Stimulated activated CD4-positive, alpha-beta T cell treated with anti-CD3 and anti-CD28 coated beads, Interleukin-15, amount 100 ng/mL, for 1 hour (primary cell): ENCODE measurements around the gene SLC39A13.
A peak's percentile ranks its signal among the peaks of the same experiment; 100 is the strongest.

Source experiments
- DNase-seq, 2 donors: peaks; one replicate each; pipeline ENCODE4 v3.0.0-alpha.2; 2020; ENCODE audit warnings: low read depth in 1 of 2, low spot score in 1 of 2

SLC39A13 gene

DNA sequence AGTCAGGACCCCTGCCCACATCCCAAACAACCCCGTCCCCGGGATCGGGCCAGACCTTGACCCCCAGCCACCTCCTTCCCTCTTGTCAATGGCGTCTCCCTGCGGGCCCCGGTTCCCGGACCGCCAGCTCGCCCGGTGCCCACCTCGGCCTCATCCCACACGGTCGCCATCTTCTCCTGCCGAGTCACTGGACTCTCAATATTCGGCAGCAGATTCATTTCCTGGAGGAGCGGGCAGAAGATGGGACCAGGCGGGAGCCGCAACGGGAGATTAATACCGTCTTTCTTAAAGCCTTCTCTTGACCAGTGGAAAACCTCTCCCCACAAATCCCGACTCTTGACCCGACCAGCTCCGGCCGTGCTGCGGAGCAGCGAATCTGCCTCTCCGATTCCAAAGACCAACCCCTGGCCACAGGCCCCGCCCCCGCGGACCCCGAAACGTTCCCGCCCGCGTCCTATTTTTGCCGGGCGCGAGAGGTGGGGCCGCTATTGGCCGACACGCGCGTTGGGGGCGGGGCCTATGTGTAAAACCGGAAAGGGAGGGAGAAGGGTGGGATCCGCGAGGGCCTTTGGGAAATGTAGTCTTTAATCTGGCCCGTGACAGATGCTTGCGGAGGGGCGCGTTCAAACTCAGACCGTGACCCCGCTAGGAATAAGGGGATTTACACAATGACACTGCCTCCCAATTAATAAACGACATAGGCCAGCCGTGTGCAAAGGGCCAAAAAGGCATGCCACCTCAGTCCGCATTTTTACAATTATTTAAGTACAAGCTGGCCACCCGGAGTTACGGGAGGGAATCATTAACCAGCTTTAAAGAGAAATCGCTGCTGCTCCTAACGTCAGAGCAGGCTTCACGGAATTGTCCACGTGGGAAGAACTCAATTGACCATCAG is 17.9 kb downstream of the SLC39A13 start, which contains the start of gene PSMC3:
Gene PSMC3, minus strand, starts transcription at position 378 of the 895 bp plus-strand sequence. Its CDS starts 160 bp downstream, at position 218.
- DNase-seq, result peak; percentile 97 to 99

DNA sequence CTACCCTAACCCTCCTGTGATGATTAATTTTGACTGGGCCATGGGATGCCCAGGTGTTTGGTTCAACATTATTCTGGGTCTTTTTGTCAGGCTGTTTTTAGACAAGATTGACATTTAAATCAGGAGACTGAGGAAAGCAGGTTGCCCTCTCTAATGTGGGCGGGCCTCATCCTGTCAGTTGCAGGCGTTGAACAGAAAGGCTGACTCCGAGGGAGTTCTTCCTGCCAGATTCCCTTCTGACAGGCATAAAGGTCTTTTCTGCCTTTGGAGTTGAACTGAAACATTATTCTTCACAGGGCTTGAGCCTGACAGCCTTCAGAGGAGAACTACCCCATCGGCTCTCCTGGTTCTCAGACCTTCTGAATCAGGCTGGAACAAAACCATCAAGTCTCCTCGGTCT is 22.1 kb downstream of the SLC39A13 start:
- DNase-seq, result no peak

DNA sequence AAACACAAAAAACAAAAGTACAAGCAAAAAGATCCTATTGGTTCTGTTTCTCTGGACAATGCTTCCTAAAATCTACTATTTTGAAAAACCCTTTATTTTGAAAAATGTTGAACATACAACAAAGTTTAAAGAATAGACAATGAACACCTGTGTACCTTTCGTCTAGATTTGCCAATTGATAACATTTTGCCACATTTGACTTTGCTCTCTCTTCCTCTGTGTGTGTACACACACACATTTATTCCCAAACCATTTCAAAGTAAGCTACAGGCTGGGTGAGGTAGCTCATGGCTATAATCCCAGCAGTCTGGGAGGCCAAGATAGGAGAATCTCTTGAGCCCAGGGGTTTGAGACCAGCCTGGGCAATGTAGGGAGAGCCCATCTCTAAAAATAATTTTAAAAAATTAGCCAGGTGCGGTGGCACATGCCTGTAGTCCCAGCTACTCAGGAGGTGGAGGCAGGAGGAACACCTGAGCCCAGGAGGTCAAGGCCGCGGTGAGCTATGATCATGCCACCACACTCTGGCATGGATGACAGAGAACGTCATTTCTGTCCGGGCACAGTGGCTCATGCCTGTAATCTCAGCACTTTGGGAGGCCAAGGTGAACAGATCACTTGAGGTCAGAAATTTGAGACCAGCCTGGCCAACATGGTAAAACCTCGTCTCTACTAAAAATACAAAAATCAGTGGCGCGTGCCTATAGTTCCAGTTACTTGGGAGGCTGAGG is 23.1 kb downstream of the SLC39A13 start:
- no peak for DNase-seq

DNA sequence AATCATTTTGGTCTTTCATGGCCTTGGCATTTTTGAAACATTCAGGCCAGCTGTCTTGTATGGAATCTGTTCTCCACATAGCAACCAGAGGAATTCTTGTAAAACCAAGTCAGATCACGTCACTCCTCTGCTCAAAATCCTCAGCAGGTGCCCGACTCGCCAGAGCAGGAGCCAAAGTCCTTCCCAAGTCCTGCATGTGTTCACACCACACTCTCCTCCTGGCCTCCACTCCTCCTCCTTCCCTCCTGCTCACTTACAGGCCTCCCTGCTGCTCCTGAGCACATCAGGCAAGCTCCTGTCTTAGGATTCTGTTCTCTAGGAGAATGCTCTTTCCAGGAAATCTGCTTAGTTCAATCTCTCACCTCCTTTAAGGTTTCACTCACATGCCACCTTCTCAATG is 24.8 kb downstream of the SLC39A13 start:
- DNase-seq, result no peak

DNA sequence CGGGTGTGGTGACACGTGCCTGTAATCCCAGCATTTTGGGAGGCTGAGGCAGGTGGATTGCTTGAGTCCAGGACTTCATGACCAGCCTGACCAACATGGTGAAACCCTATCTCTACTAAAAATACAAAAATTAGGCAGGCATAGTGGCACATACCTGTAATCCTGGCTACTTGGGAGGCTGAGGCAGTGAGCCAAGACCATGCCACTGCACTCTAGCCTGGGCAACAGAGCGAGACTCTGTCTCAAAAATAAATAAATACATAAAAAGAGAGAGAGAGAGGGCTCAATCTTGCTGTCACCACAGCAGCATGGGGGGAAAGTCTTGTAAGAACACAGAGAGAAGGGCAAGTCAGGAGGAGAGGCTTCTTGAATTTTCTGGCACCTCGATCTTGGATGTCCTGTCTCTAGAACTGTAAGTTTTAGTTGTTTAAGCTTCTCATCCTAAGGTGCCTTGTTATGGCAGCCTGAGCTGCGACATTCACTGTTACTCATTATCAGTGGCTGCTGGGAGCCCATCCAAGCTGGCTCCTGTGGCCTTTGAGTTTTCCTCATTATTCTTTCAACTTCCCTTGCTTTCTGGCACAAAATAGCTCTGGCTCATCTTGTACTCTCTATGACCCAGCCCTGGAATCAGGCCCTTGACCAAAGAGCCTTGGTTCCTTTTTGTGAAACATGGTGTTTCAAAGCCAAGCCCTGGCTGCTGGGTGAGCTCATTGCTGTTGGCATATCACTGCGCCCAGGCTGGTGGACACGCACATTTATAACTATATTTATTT is 25.8 kb downstream of the SLC39A13 start:
- no peak for DNase-seq

DNA sequence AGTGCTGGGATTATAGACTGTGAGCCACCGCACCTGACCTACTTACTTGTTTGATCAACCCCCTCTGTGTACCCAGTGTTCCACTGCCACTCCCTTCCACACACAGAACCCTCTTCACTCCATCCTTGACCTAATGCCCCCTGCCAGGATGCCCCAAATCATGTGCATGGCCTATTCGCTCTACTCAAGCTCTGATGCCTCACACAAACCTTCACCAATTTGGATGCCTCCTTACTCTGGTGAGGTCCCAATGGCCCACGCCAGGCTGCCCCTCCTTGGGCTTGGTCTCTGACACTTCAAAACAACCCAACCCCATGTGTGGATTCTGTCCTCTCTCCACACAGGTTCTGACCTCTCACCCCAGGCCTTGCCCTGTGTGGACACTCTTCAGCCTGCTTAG is 27.3 kb downstream of the SLC39A13 start:
- no peak for DNase-seq

DNA sequence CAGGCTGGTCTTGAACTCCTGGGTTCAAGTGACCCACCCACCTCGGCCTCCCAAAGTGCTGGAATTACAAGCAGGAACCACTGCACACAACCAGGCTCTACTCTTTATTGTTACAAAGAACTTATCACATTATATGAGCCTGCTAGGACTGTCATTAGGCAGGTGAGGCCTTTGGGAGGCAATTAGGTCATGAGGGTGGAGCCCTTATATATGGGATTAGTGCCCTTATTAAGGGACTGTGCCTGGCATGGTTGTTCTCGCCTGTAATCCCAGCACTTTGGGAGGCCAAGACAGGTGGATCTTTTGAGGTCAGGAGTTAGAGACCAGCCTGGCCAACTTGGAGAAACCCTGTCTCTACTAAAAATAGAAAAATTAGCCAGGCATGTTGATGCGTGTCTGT is 28.3 kb downstream of the SLC39A13 start:
- DNase-seq, result no peak

DNA sequence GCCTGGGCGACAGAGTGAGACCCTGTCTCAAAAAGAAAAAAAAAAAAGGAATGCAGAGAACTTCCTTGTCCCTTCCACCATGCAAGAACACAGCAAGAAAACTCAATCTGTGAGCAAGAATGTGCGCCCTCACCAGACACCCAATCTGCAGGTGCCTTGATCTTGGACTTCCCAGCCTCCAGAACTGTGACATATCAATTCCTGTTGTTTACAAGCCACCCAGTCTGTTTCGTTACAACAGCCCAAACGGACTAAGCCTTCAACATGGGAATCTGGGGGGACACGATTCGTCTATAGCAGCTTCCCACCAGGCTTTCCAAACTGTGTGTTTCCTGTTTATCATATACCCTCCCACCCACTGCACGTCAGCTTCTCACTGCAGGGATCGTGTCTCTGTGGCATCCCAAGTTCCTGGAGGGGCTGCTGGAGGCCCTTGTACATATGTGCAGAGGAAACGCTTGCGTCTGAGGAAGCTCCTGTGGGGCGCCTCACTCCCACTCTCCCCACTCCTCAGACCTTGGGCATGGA is 28.9 kb downstream of the SLC39A13 start:
- no peak for DNase-seq

DNA sequence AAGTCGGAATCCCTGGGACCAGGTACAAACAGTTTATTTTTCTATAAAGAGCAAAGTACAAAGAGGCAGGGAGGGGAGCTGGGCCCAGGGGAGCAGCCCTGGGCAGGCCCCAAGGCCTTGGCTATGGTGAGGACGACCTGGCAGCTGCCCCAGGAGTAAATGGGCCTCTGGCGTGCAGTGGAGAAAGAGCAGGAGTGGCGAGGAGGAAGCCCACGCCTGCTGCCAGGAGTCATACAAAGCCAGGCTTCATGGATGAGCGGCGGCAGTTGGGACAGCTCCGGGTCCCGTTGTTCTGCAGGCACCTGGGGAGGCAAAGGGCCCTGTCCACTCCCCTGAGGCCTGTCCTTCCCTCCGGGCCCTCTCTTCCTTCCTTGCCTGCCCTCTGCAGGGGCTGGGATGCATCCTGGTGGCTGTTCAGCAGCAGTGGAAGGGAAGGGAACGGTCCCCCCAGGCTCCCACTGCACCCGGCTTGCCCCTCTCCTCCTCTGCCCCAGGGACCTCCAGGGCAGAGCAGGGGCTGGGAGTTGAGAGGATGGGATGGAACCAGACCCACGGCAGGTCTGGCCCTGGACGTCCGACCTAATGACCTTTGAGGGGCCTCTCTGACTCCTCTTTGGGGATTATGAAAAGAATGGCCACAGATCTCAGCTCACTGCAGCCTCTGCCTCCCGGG is 29.5 kb downstream of the SLC39A13 start:
- DNase-seq, result no peak

DNA sequence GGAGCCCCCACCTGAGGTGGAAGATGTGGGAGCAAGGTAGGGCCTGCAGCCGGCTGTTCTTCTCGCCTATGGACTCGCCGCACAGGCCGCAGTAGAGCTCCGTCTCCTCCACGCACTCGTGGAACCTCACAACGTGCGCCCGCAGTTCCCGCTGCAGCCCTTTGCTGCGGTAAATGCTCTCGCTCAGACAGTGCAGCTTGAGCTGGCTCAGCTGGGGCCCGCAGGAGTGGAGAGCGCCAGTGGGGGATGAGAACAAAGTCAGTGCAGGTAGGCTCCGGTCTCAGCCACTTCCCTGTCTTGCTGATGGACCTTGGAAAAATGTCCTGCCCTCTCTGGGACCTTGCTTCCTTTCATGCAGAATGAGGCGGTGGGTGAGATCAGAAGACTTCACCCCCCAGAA is 30.3 kb downstream of the SLC39A13 start:
- DNase-seq, result no peak

DNA sequence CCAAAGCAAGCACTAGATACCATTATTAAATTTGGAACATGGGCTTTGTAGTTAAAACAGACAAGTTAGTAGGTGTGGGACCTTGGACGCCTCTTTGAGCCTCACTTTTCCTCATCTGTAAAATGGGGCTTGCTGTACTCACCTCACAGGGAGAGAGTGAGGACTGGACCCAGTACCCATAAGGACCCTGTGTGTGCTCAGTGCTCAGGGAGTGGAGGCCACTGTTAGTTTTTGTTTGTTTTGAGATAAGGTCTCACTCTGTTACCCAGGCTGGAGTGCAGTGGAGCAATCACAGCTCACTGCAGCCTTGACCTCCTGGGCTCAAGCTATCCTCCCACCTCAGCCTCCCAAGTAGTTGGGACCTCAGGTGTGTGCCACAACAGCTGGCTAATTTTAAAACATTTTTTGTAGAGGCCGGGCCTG is 31.7 kb downstream of the SLC39A13 start:
- no peak for DNase-seq

DNA sequence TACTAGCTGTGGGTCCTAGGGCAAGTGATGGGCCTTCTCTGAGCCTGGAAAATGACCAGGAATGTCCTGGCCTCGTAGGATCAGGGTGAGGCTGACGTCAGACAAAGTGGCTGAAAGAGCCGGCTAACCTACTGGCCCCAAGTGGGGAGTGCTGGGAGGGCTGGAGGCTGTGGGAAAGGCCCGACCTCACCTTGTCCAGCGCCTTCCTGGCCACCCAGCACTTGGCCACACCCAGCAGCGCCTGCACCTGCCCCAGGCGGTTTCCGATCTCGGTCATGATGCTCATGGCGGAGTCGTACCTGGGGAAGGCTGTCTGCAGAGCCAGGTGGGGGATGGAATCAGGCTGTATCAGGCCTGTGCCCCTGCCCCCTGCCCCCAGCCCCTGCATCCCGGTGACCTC is 33.0 kb downstream of the SLC39A13 start:
- DNase-seq, result no peak

DNA sequence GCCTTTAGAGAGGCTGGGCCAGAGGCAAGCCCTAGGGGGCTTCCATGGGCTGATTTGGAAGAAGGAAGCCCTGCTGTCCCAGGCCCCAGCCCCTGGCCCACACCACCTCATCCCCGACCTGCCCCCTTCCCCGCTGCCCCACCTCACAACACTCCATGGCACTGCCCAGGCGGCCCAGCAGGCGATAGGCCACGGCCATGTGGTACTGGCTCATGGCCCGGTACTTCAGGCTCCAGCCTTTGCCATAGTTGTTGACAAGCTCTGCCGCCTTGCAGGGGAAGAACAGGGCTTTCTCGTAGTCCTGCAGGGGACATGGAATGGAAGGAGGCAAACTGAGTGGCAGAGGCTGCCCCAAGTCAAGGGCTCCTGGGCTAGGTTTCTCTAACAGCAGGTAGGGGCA is 34.1 kb downstream of the SLC39A13 start:
- DNase-seq, result no peak

DNA sequence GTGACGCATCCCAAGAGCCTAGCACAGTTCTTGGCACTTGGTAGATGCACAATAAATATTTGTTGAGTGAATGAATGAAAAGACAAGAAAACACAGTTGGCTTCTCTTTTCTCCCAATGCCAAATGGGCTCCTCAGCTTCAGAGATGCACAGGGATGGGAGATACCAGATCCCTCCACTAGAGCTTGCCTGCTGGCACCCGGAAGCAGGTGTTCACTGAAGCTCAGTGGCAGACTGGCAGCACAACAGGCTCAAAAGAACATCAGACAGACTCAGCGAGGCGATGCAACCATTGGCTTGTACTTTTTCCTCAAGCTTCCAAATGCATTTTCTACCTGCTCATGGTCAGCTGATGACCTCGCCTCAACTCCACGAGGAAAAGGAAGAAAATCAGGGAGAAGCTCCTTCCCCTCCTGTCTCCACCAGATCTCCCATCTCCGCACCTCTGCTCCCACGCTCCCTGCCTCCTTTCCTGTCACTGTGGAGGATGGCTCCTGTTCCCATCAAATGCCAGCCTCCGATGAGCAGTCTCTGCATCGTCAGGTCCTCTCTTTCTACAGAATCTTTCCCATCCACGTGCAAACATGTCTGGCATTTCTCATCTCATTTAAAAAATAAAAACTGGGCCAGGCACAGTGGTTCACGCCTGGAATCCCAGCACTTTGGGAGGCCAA is 34.8 kb downstream of the SLC39A13 start:
- DNase-seq, result no peak

DNA sequence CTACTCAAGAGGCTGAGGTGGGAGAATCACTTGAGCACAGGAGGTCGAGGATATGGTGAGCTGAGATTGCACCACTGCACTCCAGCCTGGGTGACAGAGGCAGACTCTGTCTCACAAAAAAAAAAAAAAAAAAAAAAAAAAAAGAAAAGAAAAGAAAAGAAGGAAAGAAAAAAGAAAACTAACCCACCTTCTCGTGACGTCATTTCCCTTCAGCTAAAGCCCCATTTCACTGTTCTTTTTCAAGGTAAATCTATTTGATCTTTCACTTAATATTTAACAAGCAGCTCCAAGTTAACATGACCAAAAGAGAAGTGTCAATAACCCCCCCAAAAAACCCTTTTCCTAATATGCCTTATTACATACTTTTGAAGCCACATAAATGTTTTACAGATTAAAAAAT is 35.4 kb downstream of the SLC39A13 start:
- no peak for DNase-seq

DNA sequence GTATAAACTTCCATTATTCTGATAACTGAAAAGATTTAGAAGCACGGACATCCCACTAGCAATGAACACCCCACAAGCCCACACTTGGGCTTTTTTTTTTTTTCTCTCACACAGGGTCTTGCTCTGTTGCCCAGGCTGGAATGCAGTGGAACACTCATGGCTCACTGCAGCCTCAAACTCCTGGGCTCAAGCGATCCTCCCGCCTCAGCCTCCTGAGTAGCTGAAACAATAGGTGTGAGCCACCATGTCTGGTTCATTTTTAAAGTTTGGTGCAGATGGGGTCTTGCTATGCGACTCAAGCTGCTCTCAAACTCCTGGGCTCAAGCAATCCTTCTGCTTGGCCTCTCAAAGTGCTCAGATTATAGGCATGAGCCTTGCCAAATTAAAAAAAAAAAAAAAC is 37.5 kb downstream of the SLC39A13 start:
- no peak for DNase-seq

DNA sequence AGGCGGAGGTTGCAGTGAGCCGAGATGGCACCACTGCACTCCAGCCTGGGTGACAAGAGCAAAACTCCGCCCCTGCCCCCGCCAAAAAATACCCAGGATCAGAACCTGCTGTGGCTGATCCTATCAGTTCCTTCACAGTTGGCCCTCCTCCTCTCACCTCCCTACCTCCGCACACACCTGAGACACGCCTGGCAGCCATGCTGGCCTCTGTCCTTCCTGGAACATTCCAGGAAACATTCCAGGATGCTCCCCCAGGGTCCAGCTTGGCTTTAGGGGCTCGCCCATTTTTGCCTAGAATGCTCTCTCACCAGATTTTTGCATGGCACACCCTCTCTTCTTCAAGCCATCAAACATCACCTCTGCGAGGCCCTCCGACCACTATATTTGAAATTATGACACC is 38.4 kb downstream of the SLC39A13 start:
- DNase-seq, result no peak

DNA sequence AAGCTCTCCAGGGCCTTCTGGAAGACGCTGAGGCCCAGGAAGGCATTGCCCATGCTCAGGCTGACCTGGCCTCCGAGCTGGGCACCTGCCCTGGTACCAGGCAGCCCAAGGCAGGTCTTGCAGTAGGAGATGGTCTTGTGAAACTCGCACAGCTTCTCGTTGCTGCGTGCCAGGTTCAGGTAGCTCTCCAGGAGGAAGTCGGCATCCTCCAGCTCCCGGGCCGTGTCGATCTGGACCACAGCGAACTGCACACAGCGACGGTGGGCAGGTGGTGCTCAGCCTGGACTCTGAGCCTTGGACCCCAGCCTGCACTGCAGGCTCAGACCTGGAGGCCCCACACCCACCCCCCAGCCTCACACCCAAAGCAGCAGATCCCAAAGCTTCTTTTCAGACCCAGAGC is 39.5 kb downstream of the SLC39A13 start:
- no peak for DNase-seq

DNA sequence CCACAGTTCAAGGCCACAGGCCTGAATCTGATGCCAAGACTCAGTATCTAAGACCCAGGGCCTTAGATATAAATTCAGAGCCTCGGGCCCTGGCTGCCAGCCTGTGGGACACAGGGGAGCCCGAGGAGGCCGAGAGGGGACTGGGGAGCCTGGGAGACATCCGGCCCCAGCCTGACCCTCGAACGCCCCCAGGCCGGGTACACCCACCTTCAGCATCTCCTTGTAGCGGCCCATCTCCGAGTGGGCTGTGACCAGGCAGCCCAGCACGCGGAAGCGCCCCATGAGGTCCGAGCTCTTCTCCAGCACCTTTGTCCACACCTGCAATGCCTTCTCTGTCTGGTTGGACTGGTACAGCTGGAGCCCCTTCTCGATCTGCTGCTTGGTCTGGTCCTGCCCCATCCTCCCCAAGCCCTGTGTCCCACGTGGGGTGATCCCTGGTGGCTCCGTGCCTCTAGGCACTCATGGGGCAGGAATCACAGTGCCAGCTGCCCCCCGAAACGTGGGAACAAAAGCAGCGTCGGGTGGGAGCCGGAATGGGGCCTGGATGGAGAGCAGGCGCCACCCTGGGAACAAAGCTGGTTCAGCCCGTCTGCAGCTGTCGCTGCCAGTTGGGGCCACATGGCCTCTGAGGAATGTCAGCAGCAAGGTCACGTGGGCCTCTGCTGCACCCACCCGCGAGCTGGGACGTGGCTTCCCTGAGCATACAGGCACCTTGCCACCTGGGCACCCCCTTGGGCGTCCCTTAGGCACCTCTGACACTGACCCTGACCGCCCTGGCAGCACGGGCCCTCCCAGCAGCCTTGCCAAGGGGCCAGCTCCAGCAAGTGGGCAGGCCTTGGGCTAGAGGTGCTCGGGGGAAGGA is 40.4 kb downstream of the SLC39A13 start, which contains the start of gene RAPSN:
Gene RAPSN, minus strand, starts transcription at position 571 of the 862 bp plus-strand sequence. Its CDS starts 172 bp downstream, at position 399.
- DNase-seq, result no peak
